ENCODE measurements around the gene SYPL1.

- TF ChIP-seq POLR2A (IDR thresholded peaks at IDR 0.05), result no peak
- TF ChIP-seq, protein P1, sequence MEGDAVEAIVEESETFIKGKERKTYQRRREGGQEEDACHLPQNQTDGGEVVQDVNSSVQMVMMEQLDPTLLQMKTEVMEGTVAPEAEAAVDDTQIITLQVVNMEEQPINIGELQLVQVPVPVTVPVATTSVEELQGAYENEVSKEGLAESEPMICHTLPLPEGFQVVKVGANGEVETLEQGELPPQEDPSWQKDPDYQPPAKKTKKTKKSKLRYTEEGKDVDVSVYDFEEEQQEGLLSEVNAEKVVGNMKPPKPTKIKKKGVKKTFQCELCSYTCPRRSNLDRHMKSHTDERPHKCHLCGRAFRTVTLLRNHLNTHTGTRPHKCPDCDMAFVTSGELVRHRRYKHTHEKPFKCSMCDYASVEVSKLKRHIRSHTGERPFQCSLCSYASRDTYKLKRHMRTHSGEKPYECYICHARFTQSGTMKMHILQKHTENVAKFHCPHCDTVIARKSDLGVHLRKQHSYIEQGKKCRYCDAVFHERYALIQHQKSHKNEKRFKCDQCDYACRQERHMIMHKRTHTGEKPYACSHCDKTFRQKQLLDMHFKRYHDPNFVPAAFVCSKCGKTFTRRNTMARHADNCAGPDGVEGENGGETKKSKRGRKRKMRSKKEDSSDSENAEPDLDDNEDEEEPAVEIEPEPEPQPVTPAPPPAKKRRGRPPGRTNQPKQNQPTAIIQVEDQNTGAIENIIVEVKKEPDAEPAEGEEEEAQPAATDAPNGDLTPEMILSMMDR (IDR thresholded peaks at IDR 0.05 in 8 of 11, conservative IDR thresholded peaks at IDR 0.05 in 3 of 11), result no peak
Observed at GRCh38 chr7:106089647-106090046, 22.5 kb downstream of the SYPL1 start.

Data from spleen (tissue), 7 donors.